DMS153 (cell line): ENCODE data around the gene IGFL4.

Experiments
- DNase-seq: peaks from one replicate; lab custom pipeline; 2025; lab: John Stamatoyannopoulos, UW

The IGFL4 gene

DNA sequence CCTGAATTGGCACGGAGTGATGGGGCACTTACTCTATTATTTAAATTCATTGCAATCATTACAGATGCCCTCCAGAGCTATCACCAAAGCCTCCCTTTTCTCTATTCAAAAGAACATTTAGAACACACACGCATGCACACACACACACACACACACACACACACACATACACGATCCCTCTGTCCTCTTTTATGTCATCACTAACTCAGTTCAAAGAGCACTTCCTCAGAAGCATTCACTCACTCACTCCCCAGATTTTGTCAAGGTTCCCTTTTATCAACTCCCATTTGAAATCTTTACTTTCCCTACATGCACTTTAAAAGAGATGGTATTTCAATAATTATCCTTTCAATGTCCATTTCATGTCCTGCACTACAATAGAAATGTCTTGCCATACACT, 22.4 kb upstream of the IGFL4 start:
- no peak for DNase-seq

DNA sequence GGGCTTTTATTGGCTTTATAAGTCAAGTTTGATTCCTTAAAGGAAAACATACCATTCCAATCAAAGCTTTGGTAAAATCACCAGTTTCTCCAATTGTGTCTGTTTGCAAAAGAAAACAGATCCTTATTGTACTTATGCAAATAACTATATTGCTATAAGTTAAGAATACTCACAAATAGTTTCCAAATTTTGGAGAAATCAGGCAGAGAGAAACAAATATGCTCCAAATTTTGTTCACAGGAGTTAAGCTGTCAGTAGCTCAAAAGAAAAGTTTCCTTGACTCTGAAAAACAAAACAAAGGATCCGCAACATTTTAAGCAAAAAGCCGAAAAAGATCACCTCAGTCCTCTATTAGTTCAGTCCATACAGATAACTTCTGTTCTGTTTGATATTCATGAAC, 19.2 kb upstream of the IGFL4 start:
- DNase-seq = no peak

GRCh38 chr19:46058778-46059177, 18.0 kb upstream of the IGFL4 start:
- DNase-seq = no peak

GRCh38 chr19:46056536-46056935, 15.7 kb upstream of the IGFL4 start:
- no peak for DNase-seq

- DNase-seq = no peak
These were observed 12.1 kb upstream of the IGFL4 start for GRCh38 chr19:46052896-46053295.

- peak; percentile 42 for DNase-seq
These were observed 8.8 kb upstream of the IGFL4 start for GRCh38 chr19:46049597-46049996.

GRCh38 chr19:46043519-46043918, 2.7 kb upstream of the IGFL4 start:
- no peak for DNase-seq

GRCh38 chr19:46042252-46042883, 1.6 kb upstream of the IGFL4 start:
- DNase-seq = no peak

- no peak for DNase-seq
These were observed 677 bp downstream of the IGFL4 start for GRCh38 chr19:46040125-46040524.

GRCh38 chr19:46036744-46037128, 4.1 kb downstream of the IGFL4 start:
- DNase-seq = no peak

GRCh38 chr19:46035986-46036743, 4.6 kb downstream of the IGFL4 start:
- DNase-seq = no peak

- DNase-seq = no peak
These were observed 5.3 kb downstream of the IGFL4 start for GRCh38 chr19:46035546-46035945.

DNA sequence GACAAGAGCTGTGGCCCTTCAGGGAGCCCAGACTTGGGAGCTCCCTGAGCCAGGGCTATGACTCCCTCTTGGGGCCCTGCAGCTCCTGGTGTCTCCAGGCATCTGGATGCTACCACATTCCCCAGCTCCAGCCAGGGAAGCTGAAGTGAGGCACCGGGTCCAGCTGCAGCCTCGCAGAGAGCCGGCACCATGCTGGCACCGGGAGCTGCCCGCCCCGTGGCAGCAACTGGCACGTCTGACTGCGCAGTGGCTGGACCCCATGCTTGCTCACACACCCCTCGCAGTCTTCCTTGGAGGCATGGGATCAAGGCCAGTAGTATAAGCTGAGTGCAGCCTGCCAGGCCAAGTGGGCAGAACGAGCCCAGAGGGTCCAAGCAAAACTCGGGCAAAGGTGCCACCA, 7.4 kb downstream of the IGFL4 start:
- DNase-seq = no peak

DNA sequence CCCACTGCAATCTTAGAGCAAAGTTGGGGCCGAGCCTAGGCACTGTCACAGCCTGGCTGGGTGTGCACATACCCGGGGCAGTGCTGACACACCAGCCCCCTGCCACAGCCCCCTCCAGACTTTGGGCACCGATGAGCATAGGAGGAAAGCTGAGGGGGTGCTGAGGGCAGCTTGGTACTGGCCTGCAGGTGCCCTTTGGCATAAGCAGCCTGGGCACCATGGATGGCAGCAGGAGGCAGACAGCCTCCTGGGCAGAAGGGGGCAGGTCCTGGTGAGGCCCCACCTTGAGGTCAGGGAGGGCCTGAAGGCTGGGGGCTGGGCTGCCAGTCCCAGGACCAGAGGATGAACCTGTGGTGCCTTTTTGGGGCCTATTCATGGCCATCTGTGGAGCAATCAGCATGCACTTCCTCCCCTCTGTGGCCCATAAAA, 8.2 kb downstream of the IGFL4 start:
- no peak for DNase-seq

- no peak for DNase-seq
These were observed 8.8 kb downstream of the IGFL4 start for GRCh38 chr19:46031781-46032596.

GRCh38 chr19:46030812-46031550, 9.8 kb downstream of the IGFL4 start:
- no peak for DNase-seq

DNA sequence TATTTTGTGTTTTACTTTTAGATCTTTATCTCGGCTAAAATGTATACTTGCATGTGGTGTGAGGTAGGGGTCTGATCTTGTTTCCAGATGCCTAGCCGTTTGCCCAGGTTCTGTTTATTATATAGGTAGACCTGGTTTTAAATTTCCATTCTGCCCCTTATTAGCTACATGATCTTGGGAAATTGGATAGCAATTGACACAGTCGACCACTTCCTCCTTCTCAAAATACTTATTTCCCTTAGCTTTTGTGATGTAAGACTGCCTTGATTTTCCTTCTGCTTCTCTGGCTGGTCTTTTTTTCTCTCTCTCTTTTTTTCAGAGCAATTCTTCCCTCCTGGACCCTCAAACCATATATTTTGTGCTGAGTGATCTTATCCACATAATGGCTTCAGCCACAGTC, 15.0 kb downstream of the IGFL4 start:
- no peak for DNase-seq

GRCh38 chr19:46023311-46023779, 17.5 kb downstream of the IGFL4 start:
- DNase-seq = no peak

GRCh38 chr19:46022431-46023310, 18.1 kb downstream of the IGFL4 start, which contains the start of gene PGLYRP1:
Gene PGLYRP1 (minus strand): TSS chr19:46023053. CDS start chr19:46023021, 32 bp downstream.
- no peak for DNase-seq

DNA sequence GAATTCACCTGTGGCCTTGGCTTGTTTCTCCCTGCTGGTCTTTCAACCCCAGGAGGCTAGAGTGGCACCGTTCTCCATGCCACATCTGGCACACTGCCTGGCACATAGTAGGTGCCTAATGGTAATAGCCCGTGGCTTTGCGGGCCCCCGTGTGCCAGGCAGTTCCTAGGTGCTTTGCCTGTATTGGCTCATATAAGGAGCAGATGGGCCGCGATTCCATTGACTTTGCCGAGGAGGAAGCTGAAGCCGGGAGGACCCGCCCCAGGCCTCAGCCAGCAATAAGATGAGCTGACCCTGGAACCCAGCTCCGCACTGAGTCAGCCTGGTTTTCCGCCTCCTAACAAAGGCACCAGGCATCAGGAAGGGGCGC, 18.8 kb downstream of the IGFL4 start:
- no peak for DNase-seq

- no peak for DNase-seq
These were observed 19.2 kb downstream of the IGFL4 start for GRCh38 chr19:46021531-46022041.
